Smooth muscle cell (in vitro differentiated cells): ENCODE results near the gene CDH4. TPM values are rescaled to one million over a fixed set of nuclear protein-coding genes. Genes with fewer than 3 reads are reported as not detected.

Source experiments
- DNase-seq: peaks from one replicate; lab custom pipeline; 2025; ENCODE audit not compliant: unreplicated experiment; lab: John Stamatoyannopoulos, UW
- H2AFZ ChIP-seq: fragments of 200-600 bp; sonication (generic); 2 replicates; pipeline ENCODE4 v1.6.0; 2016; ENCODE audit warnings: antibody characterized with exemption, low read depth, mild to moderate bottlenecking
- H3F3A ChIP-seq: fragments of 200-600 bp; sonication (generic); 2 replicates; pipeline ENCODE4 v1.6.0; 2017; ENCODE audit warnings: antibody characterized with exemption, low read depth
- H3K27ac ChIP-seq: fragments of 200-600 bp; sonication (generic); 2 replicates; pipeline ENCODE4 v1.5.1; 2016; ENCODE audit warnings: low read depth, mild to moderate bottlenecking
- H3K27me3 ChIP-seq: fragments of 200-600 bp; sonication (generic); 2 replicates; pipeline ENCODE4 v1.6.1; 2016; ENCODE audit warnings: low read depth, mild to moderate bottlenecking
- H3K36me3 ChIP-seq: fragments of 200-600 bp; sonication (generic); 2 replicates; pipeline ENCODE4 v1.5.1; 2016; ENCODE audit warnings: low read depth
- H3K4me1 ChIP-seq: fragments of 200-600 bp; sonication (generic); 2 replicates; pipeline ENCODE4 v1.5.1; 2016; ENCODE audit warnings: low read depth
- H3K4me2 ChIP-seq: fragments of 200-600 bp; sonication (generic); 2 replicates; pipeline ENCODE4 v1.6.0; 2016; ENCODE audit warnings: mild to moderate bottlenecking
- H3K4me3 ChIP-seq: fragments of 200-600 bp; sonication (generic); 2 replicates; pipeline ENCODE4 v1.5.1; 2016; ENCODE audit warnings: mild to moderate bottlenecking
- H3K79me2 ChIP-seq: fragments of 200-600 bp; sonication (generic); 2 replicates; pipeline ENCODE4 v1.6.0; 2016; ENCODE audit warnings: low read depth, mild to moderate bottlenecking
- H3K9ac ChIP-seq: fragments of 200-600 bp; sonication (generic); 2 replicates; pipeline ENCODE4 v1.6.0; 2016; ENCODE audit warnings: low read depth
- H3K9me3 ChIP-seq: fragments of 200-600 bp; sonication (generic); replicated peaks from 2 replicates; pipeline ENCODE4 v1.5.1; 2016; ENCODE audit warnings: low read depth
- H4K20me1 ChIP-seq: fragments of 200-600 bp; sonication (generic); 2 replicates; pipeline ENCODE4 v1.6.0; 2016; ENCODE audit warnings: low read depth
- CTCF ChIP-seq: fragments of 200-600 bp; sonication (generic); IDR thresholded peaks from 2 replicates; pipeline ENCODE4 v1.5.1; 2017; ENCODE audit warnings: borderline replicate concordance, mild to moderate bottlenecking, antibody characterized with exemption; ENCODE audit not compliant: insufficient read depth, poor library complexity, severe bottlenecking
- WGBS: methylation state at CpG from one replicate; pipeline ENCODE4 v1.1.7; 2016; ENCODE audit warnings: low lambda C conversion rate; 5-methylcytosine and 5-hydroxymethylcytosine counted together
- polyA plus RNA-seq: library from polyadenylated mRNA; unstranded; fragments of >200 nt; fragmentation: Nextera tagmentation; extraction: Ambion mirVana; gene quantifications from 2 replicates; pipeline ENCODE4 v1.2.1, GENCODE V29; 2016
- total RNA-seq: library from RNA; depleted of rRNA; stranded (reverse); fragments of >200 nt; gene quantifications from 2 replicates; pipeline ENCODE4 v1.2.3, GENCODE V29; 2014

CDH4 gene
- total and polyA plus RNA-seq, 2 experiments from 2014 or later, result 0.03 to 0.04 TPM

- 93% methylated on average over 9 of the region's 11 CpGs for WGBS
- no peaks in the 10 kb centered on the region for H3K9me3 ChIP-seq
- no peaks in the 10 kb centered on the region for H3K4me1 ChIP-seq
- peaks cover 5% of the 10 kb centered on the region for H4K20me1 ChIP-seq
- no peak overlapping the region for H3K4me2 ChIP-seq
- no peak overlapping the region for H3K9ac ChIP-seq
- TF ChIP-seq CTCF, result no peak
- H3K79me2 ChIP-seq, result no peaks in the 10 kb centered on the region
- H2AFZ ChIP-seq, result no peak overlapping the region
- H3F3A ChIP-seq, result no peaks in the 10 kb centered on the region
- H3K27ac ChIP-seq, result no peak overlapping the region
- H3K4me3 ChIP-seq, result no peak overlapping the region
- no peak for DNase-seq
- H3K27me3 ChIP-seq, result no peaks in the 10 kb centered on the region
- H3K36me3 ChIP-seq, result no peaks in the 10 kb centered on the region
Measured at GRCh38 chr20:61975407-61976129, 723.5 kb downstream of the CDH4 start.

GRCh38 chr20:61976263-61976643, 724.2 kb downstream of the CDH4 start:
- DNase-seq, result no peak
- no peak overlapping the region for H3K27ac ChIP-seq
- H4K20me1 ChIP-seq, result peaks cover 9% of the 10 kb centered on the region
- no peaks in the 10 kb centered on the region for H3K4me1 ChIP-seq
- no peaks in the 10 kb centered on the region for H3F3A ChIP-seq
- H3K27me3 ChIP-seq, result no peaks in the 10 kb centered on the region
- H3K4me3 ChIP-seq, result no peak overlapping the region
- no peak overlapping the region for H2AFZ ChIP-seq
- no peak overlapping the region for H3K4me2 ChIP-seq
- H3K9ac ChIP-seq, result no peak overlapping the region
- TF ChIP-seq CTCF, result no peak
- H3K79me2 ChIP-seq, result no peaks in the 10 kb centered on the region
- H3K9me3 ChIP-seq, result no peaks in the 10 kb centered on the region
- no peaks in the 10 kb centered on the region for H3K36me3 ChIP-seq
- 97% methylated on average over 9 of the region's 9 CpGs for WGBS

- no peak for TF ChIP-seq CTCF
- Histone ChIP-seq H3K4me3 (no peak overlapping the region), H3K4me2 (no peak overlapping the region), H3K4me1 (no peaks in the 10 kb centered on the region), H4K20me1 (peaks cover 10% of the 10 kb centered on the region), H3K9me3 (no peaks in the 10 kb centered on the region), H3F3A (no peaks in the 10 kb centered on the region), H3K79me2 (no peaks in the 10 kb centered on the region), H3K9ac (no peak overlapping the region), H2AFZ (no peak overlapping the region), H3K27ac (no peak overlapping the region), H3K27me3 (no peaks in the 10 kb centered on the region), H3K36me3 (no peaks in the 10 kb centered on the region)
- DNase-seq, result no peak
- WGBS, result 94% methylated on average over 26 of the region's 45 CpGs
Measured at GRCh38 chr20:61976644-61977418, 724.8 kb downstream of the CDH4 start.
